Fibroblast of skin of left quadriceps (primary cell): Measurements from ENCODE around the gene ITGA1.
"Not testable (repeated sequence)": the region's sequence is repeated elsewhere in the genome, so short reads cannot be mapped to it uniquely, and the experiment has no call there.

Source experiments
- DNase-seq, 2 experiments: peaks; one replicate each; pipeline ENCODE4 v3.0.0-alpha.2; 2013; ENCODE audit warnings: low read depth in 2 of 2

ITGA1 gene

GRCh38 chr5:52956014-52956413 lies 168.3 kb downstream of the ITGA1 start:
- no peak for DNase-seq

- no peak for DNase-seq
These were observed 169.4 kb downstream of the ITGA1 start for GRCh38 chr5:52956915-52957747.

GRCh38 chr5:52961274-52961681 lies 173.6 kb downstream of the ITGA1 start:
- DNase-seq: peak; percentile 33 to 34

GRCh38 chr5:52963636-52964035 lies 175.9 kb downstream of the ITGA1 start:
- no peak for DNase-seq

- no peak for DNase-seq
These were observed 176.4 kb downstream of the ITGA1 start for GRCh38 chr5:52964138-52964537.

GRCh38 chr5:52976157-52976556 lies 188.4 kb downstream of the ITGA1 start:
- not testable (repeated sequence) for DNase-seq

- no peak for DNase-seq
These were observed 189.7 kb downstream of the ITGA1 start for GRCh38 chr5:52977264-52977897.

- no peak for DNase-seq
These were observed 193.8 kb downstream of the ITGA1 start for GRCh38 chr5:52981507-52981906.

GRCh38 chr5:52983731-52984636 lies 196.3 kb downstream of the ITGA1 start:
- no peak for DNase-seq

GRCh38 chr5:52985306-52985705 lies 197.6 kb downstream of the ITGA1 start:
- no peak for DNase-seq

GRCh38 chr5:52987711-52988331 lies 200.1 kb downstream of the ITGA1 start:
- no peak for DNase-seq

GRCh38 chr5:52988335-52989024 lies 200.8 kb downstream of the ITGA1 start:
- DNase-seq: no peak

GRCh38 chr5:52989025-52989780 lies 201.5 kb downstream of the ITGA1 start, which contains the start of gene ITGA2:
Gene ITGA2, plus strand, starts transcription at chr5:52989352. Its CDS starts 117 bp downstream, at chr5:52989469.
- no peak for DNase-seq

- DNase-seq: no peak
These were observed 202.2 kb downstream of the ITGA1 start for GRCh38 chr5:52989781-52990527.

- no peak for DNase-seq
These were observed 202.8 kb downstream of the ITGA1 start for GRCh38 chr5:52990528-52990925.

- no peak for DNase-seq
These were observed 205.7 kb downstream of the ITGA1 start for GRCh38 chr5:52993367-52993766.

GRCh38 chr5:52994266-52994665 lies 206.6 kb downstream of the ITGA1 start:
- no peak for DNase-seq

GRCh38 chr5:52995095-52995494 lies 207.4 kb downstream of the ITGA1 start:
- no peak for DNase-seq

GRCh38 chr5:52995914-52996313 lies 208.2 kb downstream of the ITGA1 start:
- DNase-seq: no peak

- no peak for DNase-seq
These were observed 209.3 kb downstream of the ITGA1 start for GRCh38 chr5:52996979-52997378.
